Activated gamma-delta T cell treated with Interleukin-2 at 50 U/mL for 16 hours (primary cell): ENCODE data around the gene CDK6.

Experiments
- DNase-seq: peaks from one replicate; pipeline ENCODE4 v3.0.0-alpha.2; 2020

CDK6 gene

GRCh38 chr7:92557249-92557648 lies 279.1 kb downstream of the CDK6 start:
- DNase-seq: no peak
